ENCODE results near the gene MRTO4. TPM values are rescaled to one million over a fixed set of nuclear protein-coding genes. Genes with fewer than 3 reads are reported as not detected.

Gene MRTO4
- total RNA-seq, result 10.0 and 14.7 TPM in 2 replicates

GRCh38 chr1:19251305-19252196, at the start of gene MRTO4, which contains the start of gene EMC1:
Gene MRTO4 (plus strand): TSS chr1:19251805. CDS start chr1:19251836, 31 bp downstream.
Gene EMC1 (minus strand): TSS chr1:19251524. CDS start chr1:19251509, 15 bp downstream.

GRCh38 chr1:19209990-19210771, 41.4 kb upstream of the MRTO4 start, which contains the start of gene UBR4:
Gene UBR4 (minus strand): TSS chr1:19210266. CDS start chr1:19210248, 18 bp downstream.

GRCh38 chr1:19288324-19289241, 37.0 kb downstream of the MRTO4 start, which contains the start of gene AKR7A3:
Gene AKR7A3 (minus strand): TSS chr1:19288770. CDS start chr1:19288709, 61 bp downstream.

Other genes starting within 250 kb of the MRTO4 start
- gene UBR4, start 41.5 kb upstream of the MRTO4 start, total RNA-seq, result 73.0 and 76.5 TPM in 2 replicates
- gene EMC1, start 281 bp upstream of the MRTO4 start, total RNA-seq, result 50.4 and 56.4 TPM in 2 replicates
- 0.43 and 0.47 TPM in 2 replicates for gene AKR7A3, start 37.0 kb downstream of the MRTO4 start, total RNA-seq
- gene AKR7A2, start 60.3 kb downstream of the MRTO4 start, total RNA-seq, result 88.7 and 112 TPM in 2 replicates
- gene SLC66A1, start 60.5 kb downstream of the MRTO4 start, total RNA-seq, result 14.6 and 15.4 TPM in 2 replicates
- gene CAPZB, start 233.7 kb downstream of the MRTO4 start, total RNA-seq, result 137 and 155 TPM in 2 replicates

Measured in bronchial smooth muscle cell (primary cell).